Measurements from ENCODE around the gene MUCL3.
"Not testable (repeated sequence)": the region's sequence is repeated elsewhere in the genome, so short reads cannot be mapped to it uniquely, and the experiment has no call there.

Gene MUCL3

GRCh38 chr6:30981942-30982772 lies 41.4 kb downstream of the MUCL3 start:
- DNase-seq, result peak; percentile 57

GRCh38 chr6:30983439-30983838 lies 42.7 kb downstream of the MUCL3 start, which contains the start of gene MUC21:
Gene MUC21, plus strand, starts transcription at chr6:30983718. Its CDS starts 241 bp downstream, at chr6:30983959.
- DNase-seq, result no peak

GRCh38 chr6:30985490-30985889 lies 44.7 kb downstream of the MUCL3 start:
- DNase-seq, result no peak

GRCh38 chr6:30987304-30987703 lies 46.5 kb downstream of the MUCL3 start:
- DNase-seq, result no peak

GRCh38 chr6:30988209-30988825 lies 47.5 kb downstream of the MUCL3 start:
- no peak for DNase-seq

- no peak for DNase-seq
These were observed 49.8 kb downstream of the MUCL3 start for GRCh38 chr6:30990422-30991086.

- DNase-seq, result no peak
These were observed 51.1 kb downstream of the MUCL3 start for GRCh38 chr6:30991891-30992290.

GRCh38 chr6:30997301-30997700 lies 56.5 kb downstream of the MUCL3 start:
- no peak for DNase-seq

- no peak for DNase-seq
These were observed 58.0 kb downstream of the MUCL3 start for GRCh38 chr6:30998785-30999184.

GRCh38 chr6:31000067-31000860 lies 59.5 kb downstream of the MUCL3 start:
- DNase-seq, result not testable (repeated sequence)

GRCh38 chr6:31001281-31001888 lies 60.6 kb downstream of the MUCL3 start:
- DNase-seq, result no peak

GRCh38 chr6:31002471-31002870 lies 61.7 kb downstream of the MUCL3 start:
- DNase-seq, result no peak

Measured in right forelimb (tissue), 1 donor.